ENCODE measurements around the gene CCL23.

The CCL23 gene

GRCh38 chr17:35963663-35964062 lies 54.1 kb downstream of the CCL23 start:
- DNase-seq (ENCODE audit: low read depth) = no peak
- no peak for TF ChIP-seq CTCF (IDR thresholded peaks at IDR 0.05; ENCODE audit: low read length, missing control alignments)

More at GRCh38 chr17:35963663-35964062, 54.1 kb downstream of the CCL23 start:
- H3K4me3 ChIP-seq (replicated peaks; ENCODE audit: low read depth, low read length) = no peak overlapping the region

Data from fibroblast of pulmonary artery (primary cell).